ENCODE results near the gene CACNA2D3. TPM values are rescaled to one million over a fixed set of nuclear protein-coding genes. Genes with fewer than 3 reads are reported as not detected.

Gene CACNA2D3
- total RNA-seq, 2 experiments from 2014 or later = not detected

- H3K27ac Mint-ChIP-seq = no peak overlapping the region
- H3K9me3 Mint-ChIP-seq = no peaks in the 10 kb centered on the region
- no peak for DNase-seq
- no peaks in the 10 kb centered on the region for H3K4me1 Mint-ChIP-seq
- no peak overlapping the region for H3K4me3 Mint-ChIP-seq
- no peaks in the 10 kb centered on the region for H3K36me3 Mint-ChIP-seq
- no peaks in the 10 kb centered on the region for H3K27me3 Mint-ChIP-seq
Measured at GRCh38 chr3:55119268-55119667, 996.9 kb downstream of the CACNA2D3 start.

- Mint-ChIP-seq H3K4me1 (no peaks in the 10 kb centered on the region), H3K27ac (no peak overlapping the region), H3K4me3 (no peak overlapping the region), H3K27me3 (peaks cover 4% of the 10 kb centered on the region), H3K9me3 (no peaks in the 10 kb centered on the region), H3K36me3 (no peaks in the 10 kb centered on the region)
- DNase-seq = no peak
Measured at GRCh38 chr3:55122312-55122711, 1000.0 kb downstream of the CACNA2D3 start.

Other genes starting within 250 kb of the CACNA2D3 start
- 10 to 100 TPM; 29.8 to 29.9 TPM for gene ACTR8, start 240.4 kb upstream of the CACNA2D3 start, total RNA-seq
- 10 to 100 TPM; 42.2 to 45.3 TPM for gene SELENOK, start 230.7 kb upstream of the CACNA2D3 start, total RNA-seq